Measurements from ENCODE around the gene POLR2M. TPM values are rescaled to one million over a fixed set of nuclear protein-coding genes. Genes with fewer than 3 reads are reported as not detected.

Gene POLR2M
- total RNA-seq, 1 donor = 416 TPM

GRCh38 chr15:57684491-57685151 lies 21.9 kb upstream of the POLR2M start:
- Histone ChIP-seq H3K27ac (ENCODE audit: low read depth, low read length) (no peak overlapping the region), H3K9me3 (ENCODE audit: low read depth, low read length) (no peaks in the 10 kb centered on the region), H3K4me2 (ENCODE audit: insufficient read depth, low read length) (no peak overlapping the region), H3K79me2 (ENCODE audit: insufficient read depth, low read length) (no peaks in the 10 kb centered on the region), H3K4me1 (ENCODE audit: insufficient read depth, low read length) (peaks cover 14% of the 10 kb centered on the region), H2AFZ (ENCODE audit: low read length) (no peak overlapping the region), H3K27me3 (ENCODE audit: insufficient read depth, low read length) (no peaks in the 10 kb centered on the region), H3K36me3 (ENCODE audit: insufficient read depth, low read length) (no peaks in the 10 kb centered on the region), H4K20me1 (ENCODE audit: insufficient read depth, low read length) (no peaks in the 10 kb centered on the region), H3K4me3 (ENCODE audit: insufficient read depth, low read length) (no peak overlapping the region)
- no peak for DNase-seq (ENCODE audit: insufficient read length, low spot score, missing footprints)
- no peak for TF ChIP-seq CTCF (IDR thresholded peaks at IDR 0.05; ENCODE audit: extremely low read depth, low read depth, low read length)

- DNase-seq (ENCODE audit: insufficient read length, low spot score, missing footprints) = no peak
- Histone ChIP-seq H3K4me1 (ENCODE audit: insufficient read depth, low read length) (peaks cover 6% of the 10 kb centered on the region), H3K27me3 (ENCODE audit: insufficient read depth, low read length) (no peaks in the 10 kb centered on the region), H3K36me3 (ENCODE audit: insufficient read depth, low read length) (no peaks in the 10 kb centered on the region), H3K27ac (ENCODE audit: low read depth, low read length) (no peak overlapping the region), H3K4me2 (ENCODE audit: insufficient read depth, low read length) (peak overlapping the region; percentile 18), H3K4me3 (ENCODE audit: insufficient read depth, low read length) (no peak overlapping the region), H3K9me3 (ENCODE audit: low read depth, low read length) (no peaks in the 10 kb centered on the region), H4K20me1 (ENCODE audit: insufficient read depth, low read length) (no peaks in the 10 kb centered on the region), H2AFZ (ENCODE audit: low read length) (peak overlapping the region; percentile 67), H3K79me2 (ENCODE audit: insufficient read depth, low read length) (no peaks in the 10 kb centered on the region)
- TF ChIP-seq CTCF (IDR thresholded peaks at IDR 0.05; ENCODE audit: extremely low read depth, low read depth, low read length) = no peak
These were observed 21.0 kb upstream of the POLR2M start for GRCh38 chr15:57685306-57686095.

GRCh38 chr15:57686657-57687056 lies 19.9 kb upstream of the POLR2M start:
- Histone ChIP-seq H2AFZ (ENCODE audit: low read length) (peak overlapping the region; percentile 67), H3K27ac (ENCODE audit: low read depth, low read length) (no peak overlapping the region), H3K4me2 (ENCODE audit: insufficient read depth, low read length) (peak overlapping the region; percentile 18), H3K9me3 (ENCODE audit: low read depth, low read length) (no peaks in the 10 kb centered on the region), H3K4me3 (ENCODE audit: insufficient read depth, low read length) (no peak overlapping the region), H3K79me2 (ENCODE audit: insufficient read depth, low read length) (no peaks in the 10 kb centered on the region), H4K20me1 (ENCODE audit: insufficient read depth, low read length) (no peaks in the 10 kb centered on the region), H3K27me3 (ENCODE audit: insufficient read depth, low read length) (no peaks in the 10 kb centered on the region), H3K36me3 (ENCODE audit: insufficient read depth, low read length) (no peaks in the 10 kb centered on the region), H3K4me1 (ENCODE audit: insufficient read depth, low read length) (peaks cover 5% of the 10 kb centered on the region)
- no peak for TF ChIP-seq CTCF (IDR thresholded peaks at IDR 0.05; ENCODE audit: extremely low read depth, low read depth, low read length)
- DNase-seq (ENCODE audit: insufficient read length, low spot score, missing footprints) = no peak

GRCh38 chr15:57690341-57690966 lies 16.1 kb upstream of the POLR2M start:
- TF ChIP-seq CTCF (IDR thresholded peaks at IDR 0.05; ENCODE audit: extremely low read depth, low read depth, low read length) = no peak
- H3K4me1 ChIP-seq (ENCODE audit: insufficient read depth, low read length) = peaks cover 23% of the 10 kb centered on the region
- DNase-seq (ENCODE audit: insufficient read length, low spot score, missing footprints) = no peak
- H3K4me3 ChIP-seq (ENCODE audit: insufficient read depth, low read length) = no peak overlapping the region
- H4K20me1 ChIP-seq (ENCODE audit: insufficient read depth, low read length) = no peaks in the 10 kb centered on the region
- no peak overlapping the region for H2AFZ ChIP-seq (ENCODE audit: low read length)
- no peaks in the 10 kb centered on the region for H3K27me3 ChIP-seq (ENCODE audit: insufficient read depth, low read length)
- no peak overlapping the region for H3K4me2 ChIP-seq (ENCODE audit: insufficient read depth, low read length)
- H3K27ac ChIP-seq (ENCODE audit: low read depth, low read length) = no peak overlapping the region
- no peaks in the 10 kb centered on the region for H3K36me3 ChIP-seq (ENCODE audit: insufficient read depth, low read length)
- no peaks in the 10 kb centered on the region for H3K9me3 ChIP-seq (ENCODE audit: low read depth, low read length)
- H3K79me2 ChIP-seq (ENCODE audit: insufficient read depth, low read length) = no peaks in the 10 kb centered on the region
